HG03565 (cell line): ENCODE measurements around the gene DUSP16.
"Not testable (repeated sequence)": the region's sequence is repeated elsewhere in the genome, so short reads cannot be mapped to it uniquely, and the experiment has no call there.

ENCODE experiments used
- ATAC-seq: cut with Tn5 transposase; IDR thresholded peaks from one replicate; pipeline ENCODE4 v1.9.1; 2021; ENCODE audit warnings: mild to moderate bottlenecking, moderate library complexity; ENCODE audit not compliant: unreplicated experiment

DUSP16 gene

DNA sequence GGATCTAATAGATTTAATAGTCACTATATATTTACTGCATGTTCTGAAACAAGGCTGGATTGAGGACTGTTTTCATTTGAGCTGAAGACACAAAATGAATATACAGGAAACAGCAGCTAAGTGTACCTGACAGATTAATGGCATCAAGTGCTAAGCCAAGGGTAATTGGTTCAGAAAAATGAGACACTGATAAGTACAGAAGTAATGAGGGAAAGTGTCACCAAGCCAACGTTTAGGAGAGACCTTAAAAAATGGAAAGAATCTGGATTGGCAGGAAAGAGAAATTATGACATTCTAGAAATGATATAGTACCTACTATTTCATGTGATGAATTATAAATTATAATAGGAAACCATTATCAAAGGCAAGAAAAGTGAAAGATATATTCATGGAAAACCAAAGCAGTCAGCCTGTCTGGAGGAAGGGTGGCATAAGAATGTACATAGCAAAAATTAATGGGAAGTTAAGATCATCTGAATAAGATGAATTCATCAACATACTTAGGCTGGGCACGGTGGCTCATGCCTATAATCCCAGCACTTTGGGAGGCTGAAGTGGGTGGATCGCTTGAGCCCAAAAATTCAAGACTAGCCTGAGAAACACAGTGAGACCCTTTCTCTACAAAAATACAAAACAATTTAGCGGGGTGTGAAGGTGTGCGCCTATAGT, 21.0 kb upstream of the DUSP16 start:
- ATAC-seq, result no peak

DNA sequence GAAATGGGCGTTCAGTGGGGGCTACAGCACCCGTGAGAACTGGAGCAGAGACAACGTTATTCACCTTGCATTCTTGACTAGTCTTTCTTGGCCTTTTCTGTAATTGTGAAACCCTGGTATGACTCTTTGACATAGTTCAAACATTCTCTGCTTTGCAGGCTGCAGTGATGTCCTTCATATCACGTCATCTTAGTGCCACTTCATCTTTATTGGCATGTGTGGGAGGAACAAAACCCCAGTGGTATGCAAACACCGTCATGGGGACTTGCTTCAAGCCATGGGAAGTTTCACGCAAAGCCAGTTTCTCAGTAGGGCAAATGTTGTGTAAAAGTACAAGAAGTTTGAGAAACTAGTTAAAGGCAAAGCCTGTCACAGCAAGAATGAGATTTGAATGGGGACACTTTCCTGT, 20.2 kb upstream of the DUSP16 start:
- peak; percentile 88 for ATAC-seq

DNA sequence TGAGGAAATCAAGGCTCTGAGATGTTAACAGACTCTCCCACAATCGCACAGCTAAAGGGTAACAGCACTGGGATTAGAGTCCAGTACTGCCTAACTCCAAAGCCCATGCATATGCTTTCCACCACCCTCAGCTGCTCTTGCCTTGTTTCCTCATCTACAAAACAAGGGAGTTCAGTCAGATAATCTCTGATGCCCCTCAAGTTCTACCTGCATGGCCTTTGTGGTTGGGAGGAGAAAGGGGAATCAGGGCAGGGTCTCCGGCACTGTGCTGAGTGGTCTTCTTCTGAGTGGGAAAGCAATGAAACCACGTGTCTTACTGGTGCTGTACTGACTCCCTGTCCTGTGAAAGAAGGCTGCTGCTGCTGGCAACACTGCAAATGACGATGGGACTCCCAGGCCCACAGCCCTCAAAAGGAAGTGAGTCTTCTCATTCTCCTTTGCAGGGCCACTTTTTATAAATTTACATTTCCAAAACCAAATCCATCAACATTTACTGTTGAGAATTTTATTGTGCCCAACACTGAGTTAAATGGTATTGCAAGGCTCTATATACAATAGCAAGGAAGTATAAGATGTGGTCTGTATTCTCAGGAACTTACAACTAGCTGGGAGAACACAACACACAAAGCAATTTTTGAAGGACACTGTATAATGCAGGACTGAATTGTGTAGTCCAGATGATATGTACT, 19.7 kb upstream of the DUSP16 start:
- peak; percentile 14 for ATAC-seq

DNA sequence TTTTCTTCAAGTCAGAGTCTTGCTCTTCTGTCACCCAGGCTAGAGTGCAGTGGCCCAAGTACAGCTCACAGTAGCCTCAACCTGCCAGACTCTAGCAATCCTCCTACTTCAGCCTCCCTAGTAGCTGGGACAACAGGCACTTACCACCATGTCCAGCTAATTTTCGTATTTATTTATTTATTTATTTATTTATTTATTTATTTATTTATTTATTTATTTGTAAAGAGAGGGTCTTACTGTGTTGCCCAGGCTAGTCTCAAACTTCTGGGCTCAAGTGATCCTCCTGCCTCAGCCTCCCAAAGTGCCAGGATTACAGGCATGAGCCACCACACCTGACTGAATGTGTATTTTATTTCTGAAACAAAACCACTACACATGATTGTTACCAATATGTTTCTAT, 18.1 kb upstream of the DUSP16 start:
- ATAC-seq, result not testable (repeated sequence)

DNA sequence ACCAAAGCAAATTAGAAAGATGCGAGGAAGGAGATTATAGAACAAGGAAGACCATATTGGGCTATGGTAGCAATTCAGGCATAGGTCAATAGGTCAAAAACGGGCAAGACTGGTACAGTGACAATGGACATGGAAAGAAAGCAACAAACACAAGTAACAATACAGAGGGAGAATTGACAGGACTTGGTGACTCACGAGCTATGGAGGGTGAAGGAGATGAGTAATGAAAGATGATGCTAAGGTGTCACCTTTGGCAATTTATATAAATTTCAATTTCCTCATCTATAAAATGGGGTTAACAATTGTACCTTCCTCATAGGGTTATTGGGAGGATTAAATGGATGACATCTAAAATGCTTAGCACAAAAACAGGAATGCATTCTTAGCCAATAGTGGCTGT, 15.1 kb upstream of the DUSP16 start:
- no peak for ATAC-seq

DNA sequence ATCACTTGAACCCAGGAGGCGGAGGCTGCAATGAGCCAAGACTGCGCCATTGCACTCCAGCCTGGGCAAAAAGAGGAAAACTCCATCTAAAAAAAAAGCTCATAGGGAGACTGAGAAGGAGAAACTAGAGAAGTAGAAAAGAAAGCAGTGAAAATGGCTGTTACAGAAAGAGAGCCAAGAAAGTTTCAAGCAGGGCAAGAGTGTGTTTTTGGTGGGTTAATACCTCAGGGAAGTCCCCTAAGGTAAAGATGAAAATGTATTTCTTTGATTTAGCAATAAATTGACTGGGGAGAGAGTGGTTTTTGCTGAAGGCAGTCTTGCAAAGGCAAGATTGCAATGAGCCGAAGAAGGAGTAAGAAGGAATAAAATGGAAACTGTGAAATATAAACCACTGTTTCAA, 10.0 kb upstream of the DUSP16 start:
- no peak for ATAC-seq

DNA sequence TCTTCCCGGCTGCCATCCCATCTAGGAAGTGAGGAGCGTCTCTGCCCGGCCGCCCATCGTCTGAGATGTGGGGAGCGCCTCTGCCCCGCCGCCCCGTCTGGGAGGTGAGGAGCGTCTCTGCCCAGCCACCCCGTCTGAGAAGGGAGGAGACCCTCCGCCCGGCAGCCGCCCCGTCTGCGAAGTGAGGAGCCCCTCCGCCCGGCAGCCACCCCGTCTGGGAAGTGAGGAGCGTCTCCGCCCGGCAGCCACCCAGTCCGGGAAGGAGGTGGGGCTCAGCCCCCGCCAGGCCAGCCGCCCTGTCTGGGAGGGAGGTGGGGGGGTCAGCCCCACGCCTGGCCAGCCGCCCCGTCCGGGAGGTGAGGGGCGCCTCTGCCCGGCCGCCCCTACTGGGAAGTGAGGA, 3.3 kb upstream of the DUSP16 start:
- ATAC-seq, result not testable (repeated sequence)

DNA sequence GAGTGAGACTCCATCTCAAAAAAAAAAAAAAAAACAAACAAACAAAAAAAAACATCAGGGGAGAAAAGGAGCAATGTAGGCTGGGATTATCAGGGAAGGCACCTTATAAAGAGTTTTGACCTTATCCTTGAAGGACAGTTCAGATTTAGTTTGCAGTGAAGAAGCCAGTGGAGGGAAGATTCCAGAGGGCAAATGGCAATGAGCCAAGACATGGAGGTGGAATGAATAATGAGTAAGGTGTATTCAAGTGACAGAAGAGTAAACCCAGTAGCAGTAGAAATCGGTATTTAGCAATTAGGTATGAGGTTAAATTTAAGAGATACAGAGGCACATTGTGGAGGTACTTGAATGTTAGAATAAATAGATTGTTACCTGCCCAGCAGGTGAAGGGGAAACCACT, 2.2 kb upstream of the DUSP16 start:
- no peak for ATAC-seq

DNA sequence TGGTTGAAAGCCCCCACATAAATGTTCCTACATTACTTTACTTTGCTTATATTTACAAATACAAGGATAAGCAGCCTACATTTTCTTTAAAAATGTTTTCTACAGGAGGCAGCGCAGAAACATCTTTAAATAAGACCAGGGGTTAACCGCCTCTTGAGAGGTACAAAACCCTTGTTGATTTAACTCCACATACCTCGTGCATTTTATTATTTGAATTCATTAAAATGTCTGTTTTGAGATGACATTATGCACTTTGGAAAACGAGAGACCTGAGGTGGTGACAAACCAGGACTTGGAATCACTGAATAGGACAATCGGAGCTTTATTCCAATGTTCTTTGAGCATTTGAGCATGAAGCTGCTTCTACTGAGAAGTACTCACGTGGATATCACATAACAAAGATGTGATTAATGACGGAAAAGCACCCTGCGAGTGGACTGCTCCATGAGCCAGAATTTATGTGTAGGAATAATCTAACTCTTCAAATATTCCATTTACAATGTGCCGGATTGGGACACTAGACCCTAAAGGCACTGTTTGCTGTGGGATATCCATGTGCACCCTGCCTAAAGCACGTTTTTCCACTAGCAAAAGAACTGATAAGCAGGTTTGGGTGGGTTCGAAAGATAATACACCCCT, 746 bp upstream of the DUSP16 start:
- no peak for ATAC-seq

DNA sequence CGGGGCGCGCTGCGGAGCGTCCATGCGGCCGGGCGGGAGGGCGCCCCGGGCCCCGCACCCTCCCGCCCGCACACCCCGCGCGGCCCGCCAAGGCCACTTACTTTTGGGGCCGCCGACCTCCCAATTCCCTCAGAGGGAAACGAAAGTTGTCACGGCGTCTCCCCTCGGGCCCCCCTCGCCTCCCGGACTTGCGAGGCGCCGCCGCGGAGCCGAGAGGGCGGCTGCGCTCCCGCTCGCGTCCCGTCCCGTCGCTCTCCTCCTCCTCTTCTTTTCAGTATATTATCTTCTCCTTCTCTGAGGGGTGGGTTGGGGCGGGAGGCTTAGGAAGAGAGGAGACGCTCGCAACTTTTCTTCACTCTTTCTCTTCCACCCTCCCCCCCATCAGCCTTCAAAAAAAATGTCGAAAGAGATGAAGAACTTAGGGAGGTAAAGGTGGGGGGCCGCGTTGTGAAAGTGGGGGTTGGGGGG, 613 bp downstream of the DUSP16 start:
- no peak for ATAC-seq

DNA sequence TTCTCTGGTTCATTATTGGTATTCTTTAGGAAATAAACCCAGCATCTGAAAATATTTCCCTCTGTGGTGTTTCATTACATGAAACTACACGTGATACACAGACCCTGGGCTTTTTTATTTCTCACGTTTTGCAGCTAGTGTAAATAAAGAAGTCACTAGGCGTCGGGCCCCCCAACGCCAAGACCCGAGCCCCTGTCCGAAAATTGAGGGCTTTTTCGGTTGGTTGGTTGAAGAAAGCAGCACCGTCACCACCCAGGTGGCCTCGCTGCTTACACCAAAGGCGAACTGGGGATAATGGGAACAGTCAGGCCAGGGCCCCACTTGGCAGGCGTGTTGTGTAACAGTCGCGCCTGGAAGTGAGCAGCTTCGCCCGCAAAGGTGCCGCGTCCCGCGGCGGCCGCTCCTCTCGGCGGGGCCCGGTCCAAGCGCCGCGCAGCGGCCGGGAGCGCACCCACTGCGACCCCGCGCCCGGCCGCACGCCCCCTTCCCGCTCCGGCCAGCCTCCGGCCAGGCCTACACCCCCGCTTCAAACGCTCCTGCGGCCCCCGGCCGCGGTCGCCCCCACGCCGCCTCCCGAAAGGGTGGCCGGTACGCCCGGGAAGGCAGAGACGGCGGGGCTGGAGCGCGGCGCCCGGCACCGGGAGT, 1.2 kb downstream of the DUSP16 start:
- no peak for ATAC-seq

DNA sequence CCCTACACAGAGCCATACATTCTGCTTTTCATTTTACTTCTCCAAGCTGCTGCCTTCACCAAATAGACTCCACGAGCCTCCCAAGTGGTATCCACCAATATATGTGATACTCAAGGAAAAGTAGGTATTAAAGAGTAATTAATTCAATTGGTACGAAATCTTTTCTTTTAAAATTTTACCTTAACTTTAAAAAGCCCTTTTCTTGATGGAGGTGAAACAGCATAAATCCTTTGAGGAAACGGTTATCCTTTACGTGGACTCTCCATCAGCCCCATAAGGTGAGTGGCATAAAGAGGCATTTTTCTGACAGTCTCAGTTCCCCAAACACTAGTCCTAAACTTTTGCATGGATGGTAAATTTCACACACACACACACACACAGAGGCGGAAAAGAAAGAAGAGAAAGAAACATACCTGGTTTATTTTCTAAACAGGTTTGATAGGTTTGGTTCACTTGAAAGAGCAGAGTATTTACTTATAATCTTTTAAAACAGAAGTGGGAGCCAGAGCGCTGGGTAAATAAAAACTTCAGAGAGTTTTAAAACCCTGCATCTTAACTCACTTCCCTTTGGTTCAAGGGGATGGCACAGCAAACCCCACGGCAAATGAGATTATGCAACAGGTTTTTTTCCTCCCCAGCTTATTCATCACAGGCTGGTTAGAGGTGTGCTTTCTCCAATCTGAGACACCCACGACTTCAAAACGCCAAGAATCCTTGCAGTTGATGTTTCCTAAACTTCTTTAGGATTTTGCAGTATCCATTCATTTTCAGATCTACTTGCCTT, 1.9 kb downstream of the DUSP16 start:
- ATAC-seq, result no peak

DNA sequence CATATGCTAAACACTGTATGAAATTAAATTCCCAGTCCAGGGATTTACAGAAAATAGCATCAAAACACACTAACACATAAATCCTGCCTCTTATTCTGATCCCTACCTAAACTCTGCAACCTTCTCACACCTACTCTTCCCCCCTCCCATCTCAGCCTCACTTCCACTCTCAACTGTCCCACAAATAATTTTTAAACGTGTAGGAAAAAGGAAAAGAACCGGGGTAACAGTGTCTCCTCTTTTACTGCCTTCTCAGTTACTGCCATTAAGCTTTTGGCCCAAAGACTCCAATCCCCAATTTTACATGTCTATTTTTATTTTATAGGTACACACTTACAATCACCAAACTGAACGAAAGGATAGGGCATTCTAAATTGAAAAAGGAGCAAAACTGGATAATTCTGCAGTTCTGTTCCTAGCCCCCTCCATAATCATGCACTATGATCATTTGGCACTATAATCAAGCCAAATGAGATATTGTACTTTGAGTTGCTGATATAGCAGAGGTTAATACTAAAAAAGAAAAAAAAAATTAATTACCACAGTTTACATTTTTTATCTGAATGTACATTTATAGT, 2.9 kb downstream of the DUSP16 start:
- no peak for ATAC-seq

DNA sequence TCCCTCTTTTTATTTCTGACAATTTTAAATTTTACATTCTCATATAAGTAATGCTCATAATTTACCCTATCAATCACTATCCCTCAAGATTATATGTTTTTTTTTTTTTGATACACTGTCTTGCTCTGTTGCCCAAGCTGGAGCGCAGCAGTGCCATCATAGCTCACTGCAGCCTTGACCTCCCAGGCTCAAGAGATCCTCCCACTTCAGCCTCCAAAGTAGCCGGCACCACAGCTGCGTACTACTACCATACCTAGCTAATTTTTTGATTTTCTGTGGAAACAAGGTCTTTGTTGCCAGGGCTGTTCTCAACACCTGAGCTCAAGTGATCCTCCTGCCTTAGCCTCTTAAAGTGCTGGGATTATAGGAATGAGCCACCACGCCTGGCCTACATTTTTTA, 4.4 kb downstream of the DUSP16 start:
- ATAC-seq, result no peak

DNA sequence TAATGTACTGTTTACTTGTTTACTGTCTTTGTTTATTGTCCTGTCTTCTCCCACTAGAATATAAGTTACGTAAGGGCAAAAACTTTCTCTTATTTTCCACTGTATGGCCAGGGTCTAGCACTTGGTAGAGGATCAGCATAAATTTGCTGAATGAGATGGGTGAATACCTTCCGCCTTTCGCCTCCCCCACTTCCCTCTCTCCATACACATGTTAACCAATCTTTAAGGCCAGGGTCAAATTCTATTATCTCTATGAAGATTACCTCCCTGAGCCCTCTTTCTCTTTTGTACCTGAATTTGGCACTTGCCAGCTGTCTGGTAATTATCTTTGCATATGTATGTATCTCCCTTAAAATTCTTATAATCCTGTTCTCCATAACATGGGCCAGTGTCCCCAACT, 4.9 kb downstream of the DUSP16 start:
- no peak for ATAC-seq

DNA sequence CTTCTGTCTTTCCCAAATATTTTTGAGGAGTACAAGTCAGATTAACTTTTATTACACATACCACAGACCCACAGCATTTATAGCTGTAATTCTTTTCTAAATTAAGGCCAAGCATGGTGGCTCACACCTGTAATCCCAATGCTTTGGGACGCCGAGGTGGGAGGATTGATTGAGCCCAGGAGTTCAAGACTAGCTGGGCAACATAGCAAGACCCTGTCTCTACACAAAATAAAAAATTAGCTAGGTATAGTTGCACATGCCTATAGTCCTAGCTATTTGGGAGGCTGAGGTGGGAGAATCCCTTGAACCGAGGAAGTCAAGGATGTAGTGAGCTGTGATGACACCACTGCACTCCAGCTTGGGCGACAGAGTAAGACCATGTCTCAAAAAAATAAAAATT, 7.0 kb downstream of the DUSP16 start:
- no peak for ATAC-seq

DNA sequence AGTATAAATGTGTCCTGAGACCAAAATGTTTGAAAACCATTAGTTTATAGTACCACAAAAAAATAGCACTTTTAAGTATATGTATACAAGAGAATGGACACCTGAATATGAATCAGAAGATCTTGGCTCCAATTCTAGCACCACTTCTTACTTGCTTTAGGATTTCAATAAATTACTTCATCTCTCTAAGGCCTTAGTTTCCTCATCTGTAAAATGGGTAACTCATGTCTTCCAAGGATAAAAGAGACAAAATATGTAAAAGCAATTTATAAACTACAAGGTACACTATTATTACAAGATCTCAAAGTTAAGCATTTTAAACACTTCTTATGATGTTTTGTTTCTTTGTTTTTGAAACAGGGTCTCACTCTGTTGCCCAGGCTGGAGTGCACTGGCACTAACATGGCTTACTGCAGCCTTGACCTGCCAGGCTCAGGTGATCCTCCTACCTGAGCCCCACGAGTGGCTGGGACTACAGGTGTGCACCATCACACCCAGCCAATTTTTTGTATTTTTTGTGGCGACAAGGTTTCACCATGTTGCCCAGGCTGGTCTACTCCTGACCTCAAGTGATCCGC, 9.4 kb downstream of the DUSP16 start:
- ATAC-seq, result no peak

DNA sequence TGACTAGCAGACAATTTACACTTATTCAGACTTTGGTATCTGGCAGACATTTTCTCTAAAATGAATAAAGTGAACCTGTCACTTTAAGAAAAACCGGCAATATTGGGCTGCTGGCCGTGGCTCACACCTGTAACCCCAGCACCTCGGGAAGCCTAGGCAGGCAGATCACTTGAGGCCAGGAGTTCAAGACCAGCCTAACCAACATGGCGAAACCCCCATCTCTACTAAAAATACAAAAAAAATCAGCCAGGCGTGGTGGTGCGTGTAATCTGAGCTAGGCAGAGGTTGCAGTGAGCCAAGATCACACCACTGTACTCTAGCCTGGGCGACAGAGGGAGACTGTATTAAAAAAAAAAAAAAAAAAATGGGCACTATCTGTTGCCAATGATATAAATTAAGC, 11.5 kb downstream of the DUSP16 start:
- ATAC-seq, result no peak

DNA sequence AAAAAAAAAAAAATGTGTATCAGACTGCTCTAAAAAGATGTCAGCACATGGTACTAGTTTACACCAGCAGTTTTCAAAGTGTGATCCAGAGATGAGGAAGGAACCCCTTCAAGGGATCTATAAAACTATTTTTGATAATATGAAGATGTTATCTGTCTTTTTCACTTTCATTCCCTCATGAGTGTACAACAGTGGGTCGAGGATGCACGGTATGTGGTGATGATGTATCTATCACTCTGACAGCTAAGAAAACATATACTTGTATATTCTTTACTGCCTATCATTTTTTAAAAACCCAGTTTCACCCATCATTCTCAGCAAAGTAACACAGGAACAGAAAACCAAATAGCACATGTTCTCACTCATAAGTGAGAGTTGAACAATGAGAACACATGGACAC, 12.4 kb downstream of the DUSP16 start:
- ATAC-seq, result no peak

DNA sequence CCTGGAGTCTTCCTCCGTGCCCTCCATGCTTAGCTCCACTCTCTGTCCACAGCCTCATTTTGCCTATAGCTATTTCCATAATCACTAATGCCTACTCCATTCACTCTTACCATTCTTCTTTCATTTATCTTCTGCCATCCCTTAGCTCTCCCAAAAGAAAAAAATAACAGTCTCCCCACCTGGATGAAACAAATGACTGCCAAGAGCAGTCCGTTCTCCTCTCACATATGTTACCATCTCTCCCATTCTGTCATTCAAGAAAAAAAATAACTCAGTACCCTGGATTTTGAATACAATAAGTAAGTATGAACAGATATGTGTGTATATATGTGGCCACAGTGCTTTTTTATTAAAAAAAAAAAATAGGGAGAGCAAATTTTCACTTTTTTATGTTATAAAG, 13.2 kb downstream of the DUSP16 start:
- ATAC-seq, result no peak
